Panc1 (cell line): Measurements from ENCODE around the gene EDEM3. TPM values are rescaled to one million over a fixed set of nuclear protein-coding genes. Genes with fewer than 3 reads are reported as not detected.

Source experiments
- ATAC-seq: fragments of 200-7000 bp; cut with Tn5 transposase; 2 replicates; pipeline ENCODE4 v1.9.1; 2020; ENCODE audit warnings: mild to moderate bottlenecking, moderate library complexity
- BruUV-seq: library from RNA; stranded (reverse); fragments of 400-500 nt; replicated peaks from 2 replicates; lab custom pipeline; 2021; lab: Mats Ljungman, UMichigan
- CTCF ChIA-PET: fragments of 300-600 bp; sonication (Branson Sonifier 250); formaldehyde crosslinking; loops from one replicate; lab custom pipeline; 2022; ENCODE audit warnings: antibody characterized with exemption; lab: Charles Lee
- POLR2A ChIA-PET: fragments of 300-600 bp; sonication (Branson Sonifier 250); formaldehyde crosslinking; loops from one replicate; lab custom pipeline; 2022; ENCODE audit warnings: antibody characterized with exemption; lab: Charles Lee
- DNase-seq: peaks from one replicate; pipeline ENCODE4 v3.0.0-alpha.2; 2010; ENCODE audit warnings: low read depth, low spot score
- H3K27ac ChIP-seq: 2 replicates; pipeline ENCODE4 v1.5.1; 2011; ENCODE audit warnings: mild to moderate bottlenecking, low read length, inconsistent platforms
- H3K27me3 ChIP-seq: fragments of 200-500 bp; sonication (Bioruptor generic); 2 replicates; pipeline ENCODE4 v1.6.0; 2014; ENCODE audit warnings: low read length, inconsistent platforms; ENCODE audit not compliant: control insufficient read depth, insufficient read depth
- H3K36me3 ChIP-seq: fragments of 200-500 bp; sonication (Bioruptor generic); 2 replicates; pipeline ENCODE4 v1.5.1; 2014; ENCODE audit warnings: inconsistent platforms, mild to moderate bottlenecking, low read length, moderate library complexity; ENCODE audit not compliant: control insufficient read depth, insufficient read depth
- H3K4me1 ChIP-seq: 2 replicates; pipeline ENCODE4 v1.5.1; 2011; ENCODE audit warnings: inconsistent platforms, mild to moderate bottlenecking, low read length, moderate library complexity; ENCODE audit not compliant: control insufficient read depth, insufficient read depth
- H3K4me3 ChIP-seq, 2 experiments: 2 replicates each; pipeline ENCODE4 v1.5.1; 2011 to 2012; ENCODE audit warnings: low read depth in 2 of 2, low read length in 2 of 2, mild to moderate bottlenecking in 2 of 2, inconsistent platforms in 1 of 2, moderate library complexity in 1 of 2
- H3K9me3 ChIP-seq: fragments of 200-500 bp; sonication (Bioruptor generic); 2 replicates; pipeline ENCODE4 v1.5.1; 2014; ENCODE audit warnings: low read depth, mild to moderate bottlenecking, inconsistent platforms, low read length, moderate library complexity; ENCODE audit not compliant: control insufficient read depth, insufficient read depth
- CTCF ChIP-seq: fragments of 450-650 bp; IDR thresholded peaks from 2 replicates; pipeline ENCODE4 v1.5.1; 2017; ENCODE audit warnings: mild to moderate bottlenecking
- POLR2AphosphoS5 ChIP-seq: IDR thresholded peaks from 2 replicates; pipeline ENCODE4 v1.6.1; 2012; ENCODE audit warnings: mild to moderate bottlenecking, low read depth, low read length, moderate library complexity
- REST ChIP-seq, 2 experiments: IDR thresholded peaks; 2 replicates each; pipeline ENCODE4 v1.6.1; 2011 to 2012; ENCODE audit warnings: low read depth in 2 of 2, control low read depth in 1 of 2, low read length in 1 of 2, mild to moderate bottlenecking in 1 of 2, moderate library complexity in 1 of 2; ENCODE audit not compliant: insufficient read depth in 1 of 2
- SIN3A ChIP-seq: IDR thresholded peaks from 2 replicates; pipeline ENCODE4 v1.6.1; 2012; ENCODE audit warnings: low read depth, mild to moderate bottlenecking, low read length, moderate library complexity, borderline replicate concordance; ENCODE audit not compliant: insufficient read depth
- TCF7L2 ChIP-seq: IDR thresholded peaks from 2 replicates; pipeline ENCODE4 v1.6.1; 2011; ENCODE audit warnings: mild to moderate bottlenecking, low read depth, low read length, inconsistent platforms
- in situ Hi-C: cut with HindIII; loops from 2 replicates; pipeline ENCODE4 v1.10.0; 2016; ENCODE audit warnings: low sequenced_read_pairs, low pct_unique_long_range_greater_than_20kb
- intact Hi-C: fragments of 100-400 bp; cut with micrococcal nuclease; formaldehyde crosslinking; loops from one replicate; pipeline ENCODE4 v1.10.0; 2022; ENCODE audit not compliant: unreplicated experiment
- total RNA-seq: library from RNA; stranded (reverse); gene quantifications from one replicate; pipeline ENCODE4 v1.2.1, GENCODE V29; 2021; ENCODE audit not compliant: unreplicated experiment

The EDEM3 gene
- total RNA-seq, 1 experiment from 2014 or later: 17.4 TPM

GRCh38 chr1:184664042-184664660 is 90.5 kb downstream of the EDEM3 start:
- Histone ChIP-seq H3K36me3 (no peaks in the 10 kb centered on the region), H3K4me1 (no peaks in the 10 kb centered on the region; the same call in 1 of the 2 replicates), H3K4me3 (peak overlapping the region; percentile 14 to 44; a peak in 3 of 4 replicates), H3K9me3 (no peaks in the 10 kb centered on the region), H3K27me3 (peaks cover 2% of the 10 kb centered on the region), H3K27ac (no peak overlapping the region)
- in situ Hi-C loops: no loop called here
- ATAC-seq (peak; percentile 90), DNase-seq (no peak)
- TF ChIP-seq TCF7L2 (no peak), CTCF (peak; percentile 93)
- CTCF ChIA-PET: interaction anchor here (0.6 to 0.7 kb wide), 2 partner anchors 43 to 441 kb away, joined by 3 read pairs; no protein-coding TSS in a partner anchor
- POLR2A ChIA-PET: no interaction called here
- no TSS peak for BruUV-seq
- intact Hi-C loops: no loop called here

- ChIA-PET CTCF (no interaction called here), POLR2A (no interaction called here)
- H3K9me3 ChIP-seq: no peaks in the 10 kb centered on the region
- no peak overlapping the region for H3K27ac ChIP-seq
- no TSS peak for BruUV-seq
- TF ChIP-seq SIN3A (no peak), POLR2AphosphoS5 (no peak), CTCF (no peak), TCF7L2 (no peak)
- in situ Hi-C loops (no loop called here), intact Hi-C loops (loop anchor here (2.0 kb wide), 1 partner anchor 587 kb away; no protein-coding TSS in a partner anchor)
- H3K4me1 ChIP-seq: no peaks in the 10 kb centered on the region; the same call in 1 of the 2 replicates
- DNase-seq: no peak
- ATAC-seq: no peak
- H3K27me3 ChIP-seq: no peaks in the 10 kb centered on the region; the same call in none of the 2 replicates
- no peaks in the 10 kb centered on the region for H3K36me3 ChIP-seq
- H3K4me3 ChIP-seq: no peak overlapping the region
Measured at GRCh38 chr1:184661801-184662200, 92.9 kb downstream of the EDEM3 start.

- BruUV-seq: no TSS peak
- in situ Hi-C loops: no loop called here
- no peak overlapping the region for H3K27ac ChIP-seq
- H3K4me1 ChIP-seq: no peaks in the 10 kb centered on the region; the same call in 1 of the 2 replicates
- DNase-seq (no peak), ATAC-seq (no peak)
- no peak overlapping the region for H3K4me3 ChIP-seq
- POLR2A ChIA-PET: no interaction called here
- H3K36me3 ChIP-seq: no peaks in the 10 kb centered on the region
- CTCF ChIA-PET: no interaction called here
- intact Hi-C loops: no loop called here
- no peaks in the 10 kb centered on the region for H3K9me3 ChIP-seq
- no peak for TF ChIP-seq TCF7L2
- TF ChIP-seq CTCF: no peak
- TF ChIP-seq POLR2AphosphoS5: no peak
- TF ChIP-seq REST (IDR thresholded peaks at IDR 0.05; ENCODE audit: insufficient read depth in 1 of 2, low read depth in 2 of 2, low read length in 1 of 2): no peak
- no peak for TF ChIP-seq SIN3A
- no peaks in the 10 kb centered on the region; the same call in none of the 2 replicates for H3K27me3 ChIP-seq
Measured at GRCh38 chr1:184660462-184661191, 94.0 kb downstream of the EDEM3 start.
